Loucy (cell line): ENCODE data around the gene HID1.
"Not testable (repeated sequence)": the region's sequence is repeated elsewhere in the genome, so short reads cannot be mapped to it uniquely, and the experiment has no call there.

Experiments
- H2AFZ ChIP-seq: fragments of 200-600 bp; sonication (generic); 2 replicates; pipeline ENCODE4 v1.6.0; 2016; ENCODE audit warnings: antibody characterized with exemption, mild to moderate bottlenecking, low read length, moderate library complexity
- H3F3A ChIP-seq: fragments of 200-600 bp; 2 replicates; pipeline ENCODE4 v1.6.0; 2016; ENCODE audit warnings: antibody characterized with exemption, low read depth, mild to moderate bottlenecking
- H3K27me3 ChIP-seq: fragments of 200-600 bp; sonication (generic); 2 replicates; pipeline ENCODE4 v1.6.1; 2014; ENCODE audit warnings: low read length, mild to moderate bottlenecking; ENCODE audit not compliant: insufficient read depth, poor library complexity, severe bottlenecking
- H3K36me3 ChIP-seq: fragments of 200-600 bp; sonication (generic); 2 replicates; pipeline ENCODE4 v1.6.1; 2016; ENCODE audit warnings: low read length; ENCODE audit not compliant: insufficient read depth
- H3K4me1 ChIP-seq: fragments of 200-600 bp; sonication (generic); 2 replicates; pipeline ENCODE4 v1.5.1; 2014; ENCODE audit warnings: low read length, mild to moderate bottlenecking; ENCODE audit not compliant: insufficient read depth, poor library complexity, severe bottlenecking
- H3K4me2 ChIP-seq: fragments of 200-600 bp; sonication (generic); 2 replicates; pipeline ENCODE4 v1.6.0; 2014; ENCODE audit warnings: antibody characterized with exemption, low read length, low read depth, mild to moderate bottlenecking; ENCODE audit not compliant: poor library complexity, severe bottlenecking
- H3K4me3 ChIP-seq: fragments of 200-600 bp; sonication (generic); 2 replicates; pipeline ENCODE4 v1.5.1; 2014; ENCODE audit warnings: low read length, mild to moderate bottlenecking, mixed read lengths; ENCODE audit not compliant: poor library complexity, severe bottlenecking
- H3K79me2 ChIP-seq: fragments of 200-600 bp; sonication (generic); 2 replicates; pipeline ENCODE4 v1.6.1; 2014; ENCODE audit warnings: low read length; ENCODE audit not compliant: insufficient read depth
- H3K9ac ChIP-seq: fragments of 200-600 bp; sonication (generic); 2 replicates; pipeline ENCODE4 v1.6.0; 2014; ENCODE audit warnings: mild to moderate bottlenecking, low read depth, low read length, moderate library complexity; ENCODE audit not compliant: poor library complexity, severe bottlenecking
- H3K9me2 ChIP-seq: fragments of 200-600 bp; sonication (generic); replicated peaks from 2 replicates; pipeline ENCODE4 v1.6.1; 2016; ENCODE audit warnings: low read depth, low read length, mixed read lengths
- H3K9me3 ChIP-seq: fragments of 200-600 bp; sonication (generic); 2 replicates; pipeline ENCODE4 v1.6.1; 2014; ENCODE audit warnings: mild to moderate bottlenecking, antibody characterized with exemption, low read length, low read depth; ENCODE audit not compliant: insufficient read depth
- H4K20me1 ChIP-seq: fragments of 200-600 bp; sonication (generic); 2 replicates; pipeline ENCODE4 v1.6.0; 2014; ENCODE audit warnings: antibody characterized with exemption, low read length, mild to moderate bottlenecking; ENCODE audit not compliant: insufficient read depth, poor library complexity, severe bottlenecking
- EZH2phosphoT487 ChIP-seq: fragments of 200-600 bp; IDR thresholded peaks from 2 replicates; pipeline ENCODE4 v1.6.1; 2018; ENCODE audit warnings: antibody characterized with exemption, mild to moderate bottlenecking, moderate library complexity, borderline replicate concordance
- TF ChIP-seq, protein P1 (sequence below): fragments of 200-600 bp; sonication (generic); conservative IDR thresholded peaks from 2 replicates; pipeline ENCODE4 v1.5.1; 2014; ENCODE audit warnings: mild to moderate bottlenecking, antibody characterized with exemption, low read length

Gene HID1

DNA sequence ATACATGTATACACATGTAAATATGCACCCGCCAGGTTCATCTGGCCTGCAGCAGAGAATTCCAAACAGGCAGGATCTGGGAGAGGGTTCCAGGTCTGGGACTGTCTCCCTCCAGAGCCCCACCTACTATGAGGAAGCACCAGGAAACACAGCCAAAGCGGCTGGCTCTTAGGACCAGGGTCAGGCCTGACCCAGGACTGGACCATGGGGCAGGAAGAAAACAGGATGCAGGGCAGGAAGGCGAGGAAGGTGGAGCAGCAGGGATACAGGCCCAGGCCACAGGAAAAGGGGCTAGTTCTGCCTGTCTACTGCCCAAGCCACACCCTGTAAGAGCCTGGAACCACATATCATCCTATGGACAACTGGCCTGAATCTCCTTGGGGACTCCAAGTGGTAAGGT lies 2.2 kb downstream of the HID1 start:
- H3K27me3 ChIP-seq = peaks cover 17% of the 10 kb centered on the region
- H3K36me3 ChIP-seq = no peaks in the 10 kb centered on the region
- H3K9ac ChIP-seq = no peak overlapping the region
- H3K9me2 ChIP-seq = no peaks in the 10 kb centered on the region
- H3K4me3 ChIP-seq = no peak overlapping the region
- no peaks in the 10 kb centered on the region for H3K79me2 ChIP-seq
- H3K9me3 ChIP-seq = no peaks in the 10 kb centered on the region
- H4K20me1 ChIP-seq = no peaks in the 10 kb centered on the region
- TF ChIP-seq, protein P1, sequence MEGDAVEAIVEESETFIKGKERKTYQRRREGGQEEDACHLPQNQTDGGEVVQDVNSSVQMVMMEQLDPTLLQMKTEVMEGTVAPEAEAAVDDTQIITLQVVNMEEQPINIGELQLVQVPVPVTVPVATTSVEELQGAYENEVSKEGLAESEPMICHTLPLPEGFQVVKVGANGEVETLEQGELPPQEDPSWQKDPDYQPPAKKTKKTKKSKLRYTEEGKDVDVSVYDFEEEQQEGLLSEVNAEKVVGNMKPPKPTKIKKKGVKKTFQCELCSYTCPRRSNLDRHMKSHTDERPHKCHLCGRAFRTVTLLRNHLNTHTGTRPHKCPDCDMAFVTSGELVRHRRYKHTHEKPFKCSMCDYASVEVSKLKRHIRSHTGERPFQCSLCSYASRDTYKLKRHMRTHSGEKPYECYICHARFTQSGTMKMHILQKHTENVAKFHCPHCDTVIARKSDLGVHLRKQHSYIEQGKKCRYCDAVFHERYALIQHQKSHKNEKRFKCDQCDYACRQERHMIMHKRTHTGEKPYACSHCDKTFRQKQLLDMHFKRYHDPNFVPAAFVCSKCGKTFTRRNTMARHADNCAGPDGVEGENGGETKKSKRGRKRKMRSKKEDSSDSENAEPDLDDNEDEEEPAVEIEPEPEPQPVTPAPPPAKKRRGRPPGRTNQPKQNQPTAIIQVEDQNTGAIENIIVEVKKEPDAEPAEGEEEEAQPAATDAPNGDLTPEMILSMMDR = no peak
- TF ChIP-seq EZH2phosphoT487 = no peak
- no peaks in the 10 kb centered on the region for H3F3A ChIP-seq
- H2AFZ ChIP-seq = no peak overlapping the region
- H3K4me1 ChIP-seq = no peaks in the 10 kb centered on the region
- no peak overlapping the region for H3K4me2 ChIP-seq

DNA sequence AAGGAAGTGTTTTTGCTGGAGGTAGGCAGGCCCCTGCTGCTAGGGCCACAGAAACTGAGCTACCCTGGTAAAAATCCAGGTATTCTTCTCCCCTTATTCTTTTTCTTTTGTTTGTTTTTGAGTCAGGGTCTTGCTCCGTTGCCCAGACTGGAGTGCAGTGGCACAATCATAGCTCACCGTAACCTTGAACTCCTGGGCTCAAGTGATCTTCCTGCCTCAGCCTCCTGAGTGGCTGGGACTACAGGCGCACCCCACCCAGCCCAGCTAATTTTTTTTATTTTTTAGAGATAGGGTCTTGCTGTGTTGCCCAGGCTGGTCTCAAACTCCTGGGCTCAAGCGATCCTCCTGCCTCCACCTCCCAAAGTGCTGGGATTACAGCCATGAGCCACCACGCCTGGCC lies 3.1 kb downstream of the HID1 start:
- H3K27me3 ChIP-seq = peaks cover 17% of the 10 kb centered on the region
- H2AFZ ChIP-seq, H3K36me3 ChIP-seq, H3K9me2 ChIP-seq, H3K4me3 ChIP-seq, H3F3A ChIP-seq, H3K79me2 ChIP-seq, H4K20me1 ChIP-seq, H3K9ac ChIP-seq, H3K4me1 ChIP-seq, H3K4me2 ChIP-seq, H3K9me3 ChIP-seq: not testable (repeated sequence)

DNA sequence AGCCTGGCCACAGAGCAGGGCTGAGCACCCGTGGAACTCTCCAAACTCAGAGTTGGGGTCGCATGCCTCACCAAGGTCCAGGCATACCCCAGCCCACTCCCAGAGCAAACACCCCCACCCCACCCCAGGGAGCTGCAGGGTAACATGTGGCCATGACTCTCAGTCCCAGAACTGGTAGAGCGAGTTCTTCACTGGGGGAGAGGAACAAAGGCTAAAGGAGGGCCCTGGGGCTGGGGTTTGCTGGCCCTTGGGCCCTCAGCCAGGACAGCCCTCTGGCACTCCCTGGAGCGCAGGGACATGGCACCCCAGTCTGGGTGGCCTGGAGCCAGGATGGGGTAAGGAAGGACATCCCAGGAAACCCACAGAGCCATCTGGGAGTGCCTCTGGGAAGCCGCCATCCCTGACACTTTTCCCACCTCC lies 4.2 kb downstream of the HID1 start:
- H3K9me2 ChIP-seq = no peaks in the 10 kb centered on the region
- TF ChIP-seq EZH2phosphoT487 = no peak
- TF ChIP-seq, protein P1 = no peak
- H4K20me1 ChIP-seq = no peaks in the 10 kb centered on the region
- no peaks in the 10 kb centered on the region for H3K79me2 ChIP-seq
- H3K4me3 ChIP-seq = no peak overlapping the region
- no peaks in the 10 kb centered on the region for H3F3A ChIP-seq
- peaks cover 17% of the 10 kb centered on the region for H3K27me3 ChIP-seq
- H3K4me2 ChIP-seq = no peak overlapping the region
- no peaks in the 10 kb centered on the region for H3K36me3 ChIP-seq
- no peaks in the 10 kb centered on the region for H3K9me3 ChIP-seq
- H3K9ac ChIP-seq = no peak overlapping the region
- H2AFZ ChIP-seq = no peak overlapping the region
- no peaks in the 10 kb centered on the region for H3K4me1 ChIP-seq

DNA sequence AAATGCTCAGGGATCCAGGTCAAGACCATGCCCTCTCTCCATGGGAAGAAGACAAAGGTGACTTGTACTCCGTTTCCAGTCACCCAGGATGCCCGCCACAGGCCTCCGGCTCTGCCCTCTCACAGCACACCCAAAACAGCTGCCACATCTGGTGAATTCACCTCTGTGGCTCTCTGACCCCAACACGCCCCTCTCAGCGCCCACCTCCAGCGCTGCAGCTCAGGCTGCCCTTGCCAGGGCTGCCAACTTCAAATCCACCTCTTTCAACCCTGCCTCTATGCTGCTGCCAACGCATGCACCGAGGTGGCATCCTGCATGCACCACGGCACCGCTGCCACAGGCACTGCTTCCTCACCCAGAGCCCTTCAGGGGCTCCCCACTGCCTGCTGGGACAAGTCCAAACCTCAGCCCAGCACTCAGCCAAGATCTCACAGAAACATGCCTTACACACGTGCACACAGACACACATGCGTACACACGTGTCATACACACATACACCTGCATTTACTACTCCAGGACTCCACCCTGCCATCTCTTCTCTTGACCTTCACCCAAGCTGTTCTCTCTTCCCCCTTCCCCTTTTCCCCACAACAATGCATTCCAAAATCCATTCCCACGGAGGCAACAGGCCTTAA lies 7.5 kb downstream of the HID1 start:
- Histone ChIP-seq H3K4me3 (no peak overlapping the region), H3K9me2 (no peaks in the 10 kb centered on the region), H3K9ac (no peak overlapping the region), H3K4me1 (peaks cover 7% of the 10 kb centered on the region), H3K79me2 (no peaks in the 10 kb centered on the region), H3K4me2 (no peak overlapping the region), H4K20me1 (no peaks in the 10 kb centered on the region), H2AFZ (no peak overlapping the region), H3K9me3 (no peaks in the 10 kb centered on the region), H3K36me3 (no peaks in the 10 kb centered on the region), H3F3A (no peaks in the 10 kb centered on the region), H3K27me3 (no peaks in the 10 kb centered on the region)
- TF ChIP-seq, protein P1 = no peak
- no peak for TF ChIP-seq EZH2phosphoT487
